ENCODE measurements around the gene RHBDD1.
"Not testable (repeated sequence)": the region's sequence is repeated elsewhere in the genome, so short reads cannot be mapped to it uniquely, and the experiment has no call there.

GRCh38 chr2:226843001-226843400, 7.1 kb downstream of the RHBDD1 start:
- TF ChIP-seq CTCF, POLR2AphosphoS5, POLR2A, EP300 (IDR thresholded peaks at IDR 0.05): not testable (repeated sequence)
